GM13977 (cell line): Measurements from ENCODE around the gene NEBL.

Source experiments
- DNase-seq: peaks from one replicate; pipeline ENCODE4 v3.0.0; 2012; ENCODE audit warnings: low spot score
- in situ Hi-C: fragments of 300-500 bp; cut with MboI; formaldehyde crosslinking; loops from one replicate; pipeline ENCODE4 v1.12.0; 2022; ENCODE audit warnings: low sequenced_read_pairs, low pct_unique_long_range_greater_than_20kb, mixed read lengths, inconsistent platforms; ENCODE audit not compliant: unreplicated experiment
- TF ChIP-seq, protein P1 (sequence below): IDR thresholded peaks from 2 replicates; pipeline ENCODE4 v1.5.1; 2012; ENCODE audit warnings: mild to moderate bottlenecking, control low read depth; ENCODE audit not compliant: insufficient read depth; ENCODE audit errors: extremely low read depth, missing control alignments

NEBL gene

DNA sequence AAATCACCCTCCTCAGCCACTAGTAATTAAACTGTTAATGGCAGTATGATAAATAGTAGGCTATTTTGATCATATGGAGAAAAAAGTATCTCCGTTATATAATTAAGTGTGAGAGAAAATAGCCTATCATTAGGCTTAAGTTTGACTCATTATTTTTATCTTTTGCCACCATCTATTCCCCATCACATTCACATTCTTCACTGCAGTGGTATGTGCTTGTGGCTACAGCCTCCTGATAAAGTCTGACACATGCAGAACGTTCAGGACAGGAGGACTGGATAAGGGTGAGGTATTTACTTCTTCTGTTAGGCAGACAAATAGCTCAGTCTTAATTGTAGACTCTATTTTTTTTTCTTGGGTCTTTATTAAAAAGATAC, 5.8 kb downstream of the NEBL start:
- in situ Hi-C loops = no loop called here
- DNase-seq = no peak
- TF ChIP-seq, protein P1, sequence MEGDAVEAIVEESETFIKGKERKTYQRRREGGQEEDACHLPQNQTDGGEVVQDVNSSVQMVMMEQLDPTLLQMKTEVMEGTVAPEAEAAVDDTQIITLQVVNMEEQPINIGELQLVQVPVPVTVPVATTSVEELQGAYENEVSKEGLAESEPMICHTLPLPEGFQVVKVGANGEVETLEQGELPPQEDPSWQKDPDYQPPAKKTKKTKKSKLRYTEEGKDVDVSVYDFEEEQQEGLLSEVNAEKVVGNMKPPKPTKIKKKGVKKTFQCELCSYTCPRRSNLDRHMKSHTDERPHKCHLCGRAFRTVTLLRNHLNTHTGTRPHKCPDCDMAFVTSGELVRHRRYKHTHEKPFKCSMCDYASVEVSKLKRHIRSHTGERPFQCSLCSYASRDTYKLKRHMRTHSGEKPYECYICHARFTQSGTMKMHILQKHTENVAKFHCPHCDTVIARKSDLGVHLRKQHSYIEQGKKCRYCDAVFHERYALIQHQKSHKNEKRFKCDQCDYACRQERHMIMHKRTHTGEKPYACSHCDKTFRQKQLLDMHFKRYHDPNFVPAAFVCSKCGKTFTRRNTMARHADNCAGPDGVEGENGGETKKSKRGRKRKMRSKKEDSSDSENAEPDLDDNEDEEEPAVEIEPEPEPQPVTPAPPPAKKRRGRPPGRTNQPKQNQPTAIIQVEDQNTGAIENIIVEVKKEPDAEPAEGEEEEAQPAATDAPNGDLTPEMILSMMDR = no peak

DNA sequence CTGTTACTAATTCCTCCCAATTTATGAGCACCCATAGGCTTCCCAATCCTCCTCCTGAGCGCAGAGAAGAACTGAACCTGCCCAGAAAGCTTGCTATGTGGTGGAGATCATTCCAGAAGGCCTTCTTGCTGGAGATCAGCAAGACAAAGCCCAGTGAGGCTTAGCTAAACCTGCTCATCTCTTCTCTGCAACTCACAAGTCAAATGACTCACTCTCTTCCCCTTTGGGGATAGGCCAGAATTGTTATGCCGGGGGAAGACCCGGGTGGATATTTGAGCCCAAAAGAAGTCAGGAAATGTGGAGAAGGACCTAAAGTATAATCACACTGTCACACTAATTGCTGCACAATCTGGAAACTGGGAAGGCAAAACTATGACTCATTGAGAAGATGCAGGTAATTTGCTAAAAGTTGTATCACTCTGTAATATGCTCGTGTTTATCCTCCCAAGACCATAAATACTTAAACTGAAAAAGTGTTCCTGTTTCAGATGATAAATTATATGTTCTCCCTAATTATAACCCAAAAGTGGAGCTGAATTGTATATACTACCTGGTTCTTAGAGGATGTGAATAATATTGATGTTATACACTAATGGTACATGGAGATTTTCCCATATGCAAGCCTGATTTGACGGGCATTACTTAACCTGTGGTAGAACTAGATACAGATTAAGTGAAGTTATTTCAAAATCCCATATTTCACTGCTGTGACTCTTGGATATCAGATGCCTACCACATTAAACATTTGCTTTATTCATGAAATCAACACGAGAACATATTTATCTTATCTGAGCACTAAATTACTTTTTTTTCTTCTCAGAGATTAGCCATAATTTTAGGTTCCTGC, 6.4 kb downstream of the NEBL start:
- TF ChIP-seq, protein P1 = no peak
- DNase-seq = no peak
- in situ Hi-C loops = no loop called here

DNA sequence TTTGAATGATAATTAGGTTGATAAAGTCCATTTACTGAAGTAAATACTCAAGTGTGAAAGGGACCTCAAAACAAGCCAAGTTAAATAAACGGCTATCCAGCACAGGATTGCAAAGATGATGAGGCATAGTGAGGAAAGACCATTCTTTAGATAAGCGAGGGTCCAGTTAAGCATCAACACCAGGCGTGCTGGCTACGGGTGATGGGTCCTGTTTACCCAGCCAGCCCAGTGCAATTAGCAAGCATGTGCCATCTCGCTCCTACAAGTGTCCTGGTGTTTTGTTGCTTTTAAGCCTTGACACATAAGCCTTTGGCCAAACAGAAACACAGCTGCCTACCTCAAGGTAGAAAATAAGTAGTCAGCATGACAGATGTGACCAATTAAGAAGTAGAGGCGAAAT, 7.1 kb downstream of the NEBL start:
- DNase-seq = no peak
- in situ Hi-C loops = no loop called here
- TF ChIP-seq, protein P1 = no peak

DNA sequence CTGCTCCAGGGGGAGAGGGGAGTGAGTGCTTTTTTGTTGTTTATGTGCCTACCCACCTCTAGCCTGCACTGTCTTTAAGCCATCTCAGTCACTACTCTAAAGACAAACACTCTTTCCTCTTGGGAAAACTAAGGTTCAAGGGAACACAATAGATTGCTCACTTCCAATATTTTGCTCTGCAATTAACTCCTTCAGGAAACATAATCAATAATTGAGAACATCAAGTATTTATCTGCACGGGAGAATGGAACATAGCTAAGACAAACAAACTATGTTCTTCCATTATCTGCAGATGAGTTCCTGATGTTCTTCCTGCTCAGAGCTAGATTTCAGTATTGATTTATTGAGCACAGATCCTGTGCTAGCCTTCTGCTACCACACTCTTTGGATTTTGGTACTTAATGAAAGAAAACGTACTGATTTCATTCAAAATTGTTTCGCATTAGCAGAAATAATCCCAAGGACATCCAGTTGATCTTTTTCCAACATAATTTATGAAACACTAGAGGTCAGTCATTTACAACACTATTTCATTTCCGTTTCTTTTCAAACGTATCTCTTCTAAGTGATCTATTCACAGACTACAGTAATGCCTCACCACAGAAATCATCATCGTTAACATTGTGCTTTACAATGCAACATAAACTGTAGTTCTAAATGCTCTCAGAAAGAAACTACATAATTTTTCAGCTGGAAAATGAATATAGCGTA, 8.3 kb downstream of the NEBL start:
- TF ChIP-seq, protein P1 = no peak
- DNase-seq = no peak
- in situ Hi-C loops = no loop called here

DNA sequence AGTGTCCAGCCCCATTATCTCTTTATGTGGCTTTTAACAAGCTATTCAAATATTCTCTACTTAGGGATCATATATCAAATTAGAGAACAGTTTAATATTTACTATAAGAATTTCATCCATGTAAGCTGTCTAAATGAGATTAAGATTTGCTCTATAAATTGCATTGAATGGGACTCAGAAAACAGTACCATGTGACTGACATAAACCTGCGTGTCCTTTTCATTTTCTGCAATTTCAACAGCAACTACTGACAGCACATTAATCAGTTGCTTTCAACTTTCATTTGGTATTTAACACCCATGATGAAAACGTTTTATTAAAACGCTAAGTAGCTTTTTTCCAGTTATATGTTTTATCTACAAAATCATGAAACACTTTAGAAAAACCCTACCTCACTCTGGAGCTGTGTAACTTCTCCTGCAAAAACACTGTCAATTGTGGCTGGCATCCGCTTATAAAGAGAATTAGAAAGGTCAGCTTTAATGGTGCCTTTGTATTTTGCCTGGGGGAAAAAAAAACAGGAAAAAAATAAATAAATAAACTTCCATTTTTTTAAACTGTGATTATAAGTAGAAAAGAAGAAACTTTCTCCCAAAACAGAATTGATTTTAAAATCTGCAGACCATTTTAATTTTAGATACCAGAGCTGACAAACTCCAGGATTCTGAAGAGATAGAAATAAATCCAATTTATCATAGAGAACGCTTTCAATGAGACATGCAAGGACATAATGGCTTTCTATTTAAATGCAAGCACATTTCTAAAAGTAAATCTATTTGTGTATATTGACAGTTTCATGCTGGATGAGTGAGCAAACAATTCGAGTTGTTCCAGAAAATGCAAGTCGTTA, 9.2 kb downstream of the NEBL start:
- DNase-seq = no peak
- in situ Hi-C loops = no loop called here
- TF ChIP-seq, protein P1 = no peak

DNA sequence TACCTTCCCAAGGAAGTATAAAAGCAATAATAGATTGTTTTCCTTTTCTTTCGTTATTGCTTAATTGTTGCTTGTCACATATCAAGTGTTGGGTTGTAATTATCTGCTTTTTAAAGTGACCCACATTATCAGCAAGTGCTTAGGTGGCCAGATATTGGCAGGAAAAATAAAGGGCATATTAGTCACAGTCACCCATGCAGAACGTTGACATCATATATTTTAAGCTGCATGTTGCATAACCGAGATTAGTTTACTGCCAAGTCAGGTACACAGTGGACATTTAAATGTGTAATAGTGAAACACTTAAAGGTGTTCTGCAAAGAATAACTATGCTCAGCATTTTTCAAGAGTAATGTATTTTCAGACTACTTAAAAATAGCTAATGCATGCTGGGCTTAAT, 11.4 kb downstream of the NEBL start:
- in situ Hi-C loops = no loop called here
- TF ChIP-seq, protein P1 = no peak
- DNase-seq = no peak
